B cell (primary cell): ENCODE results near the gene NTMT1.

Experiments used
- CTCF ChIP-seq: fragments of 200-600 bp; IDR thresholded peaks from one replicate; pipeline ENCODE4 v1.8.0; 2022; ENCODE audit warnings: antibody characterized with exemption, mild to moderate bottlenecking
- EZH2 ChIP-seq: IDR thresholded peaks from 2 replicates; pipeline ENCODE4 v1.6.1; 2012; ENCODE audit warnings: borderline replicate concordance, low read depth, mild to moderate bottlenecking, moderate library complexity, low read length; ENCODE audit not compliant: insufficient read depth, poor library complexity, severe bottlenecking

DNA sequence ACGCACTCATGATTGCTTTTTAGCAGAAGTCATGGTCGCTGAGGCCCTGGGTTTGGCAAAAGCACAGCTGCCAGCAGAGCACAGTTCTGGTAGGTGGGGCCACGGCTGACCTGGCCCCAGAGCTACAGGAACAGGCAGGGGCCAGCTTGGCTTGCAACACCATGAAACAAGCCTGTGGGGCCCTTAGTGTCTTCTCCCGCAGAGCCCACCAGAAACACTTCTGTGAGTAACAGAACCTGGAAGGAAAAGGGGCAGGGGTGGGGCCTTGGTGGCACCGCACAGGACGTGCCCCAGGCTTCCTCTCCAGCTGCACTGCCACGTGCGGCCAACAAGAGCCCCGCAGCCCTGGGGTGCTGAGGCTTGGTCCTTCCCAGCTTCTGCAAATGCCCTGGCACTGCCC, 11.1 kb downstream of the NTMT1 start:
- TF ChIP-seq CTCF (no peak), EZH2 (no peak)
